ENCODE results near the gene SF3B3.
A peak's percentile ranks its signal among the peaks of the same experiment; 100 is the strongest.

The SF3B3 gene

DNA sequence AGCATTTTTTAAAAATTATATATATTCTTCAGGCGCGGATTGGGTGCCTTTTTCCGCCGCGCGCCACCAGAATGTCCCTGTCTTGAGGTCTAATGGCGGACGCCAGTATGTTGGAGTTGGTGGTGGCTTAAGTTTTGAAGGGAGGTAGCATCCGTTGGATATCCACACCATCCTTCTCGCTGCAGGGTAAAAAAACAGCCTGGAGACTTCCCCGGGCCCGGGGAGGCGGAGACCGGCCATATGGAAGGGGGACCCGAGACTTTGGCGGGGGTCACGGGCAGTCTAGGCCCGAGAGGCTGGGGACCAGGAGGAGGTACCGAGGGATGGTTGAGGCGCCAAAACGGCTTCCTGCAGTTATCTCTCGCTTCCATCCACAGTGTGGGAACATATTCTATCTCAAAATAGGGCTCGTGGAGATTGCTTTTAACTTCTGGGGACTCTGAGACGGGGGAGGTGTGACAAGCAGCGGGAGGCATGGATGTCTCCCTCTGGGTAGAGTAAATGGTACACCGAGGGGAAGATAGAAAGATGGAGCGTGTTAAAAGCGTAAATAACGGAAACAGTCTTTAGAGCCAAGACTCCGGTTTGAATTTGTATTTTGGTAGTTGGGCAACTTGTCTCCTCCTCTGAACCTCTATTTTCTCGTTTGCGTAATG lies at the start of gene SF3B3:
Gene SF3B3, plus strand, starts transcription at position 74 of the 656 bp plus-strand sequence. CDS start 2,841 bp downstream, outside the sequence.
- TF ChIP-seq, protein P1, sequence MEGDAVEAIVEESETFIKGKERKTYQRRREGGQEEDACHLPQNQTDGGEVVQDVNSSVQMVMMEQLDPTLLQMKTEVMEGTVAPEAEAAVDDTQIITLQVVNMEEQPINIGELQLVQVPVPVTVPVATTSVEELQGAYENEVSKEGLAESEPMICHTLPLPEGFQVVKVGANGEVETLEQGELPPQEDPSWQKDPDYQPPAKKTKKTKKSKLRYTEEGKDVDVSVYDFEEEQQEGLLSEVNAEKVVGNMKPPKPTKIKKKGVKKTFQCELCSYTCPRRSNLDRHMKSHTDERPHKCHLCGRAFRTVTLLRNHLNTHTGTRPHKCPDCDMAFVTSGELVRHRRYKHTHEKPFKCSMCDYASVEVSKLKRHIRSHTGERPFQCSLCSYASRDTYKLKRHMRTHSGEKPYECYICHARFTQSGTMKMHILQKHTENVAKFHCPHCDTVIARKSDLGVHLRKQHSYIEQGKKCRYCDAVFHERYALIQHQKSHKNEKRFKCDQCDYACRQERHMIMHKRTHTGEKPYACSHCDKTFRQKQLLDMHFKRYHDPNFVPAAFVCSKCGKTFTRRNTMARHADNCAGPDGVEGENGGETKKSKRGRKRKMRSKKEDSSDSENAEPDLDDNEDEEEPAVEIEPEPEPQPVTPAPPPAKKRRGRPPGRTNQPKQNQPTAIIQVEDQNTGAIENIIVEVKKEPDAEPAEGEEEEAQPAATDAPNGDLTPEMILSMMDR (conservative IDR thresholded peaks at IDR 0.05), result no peak
- H3K27ac ChIP-seq, result peak within 1 kb of the TSS; percentile 80

DNA sequence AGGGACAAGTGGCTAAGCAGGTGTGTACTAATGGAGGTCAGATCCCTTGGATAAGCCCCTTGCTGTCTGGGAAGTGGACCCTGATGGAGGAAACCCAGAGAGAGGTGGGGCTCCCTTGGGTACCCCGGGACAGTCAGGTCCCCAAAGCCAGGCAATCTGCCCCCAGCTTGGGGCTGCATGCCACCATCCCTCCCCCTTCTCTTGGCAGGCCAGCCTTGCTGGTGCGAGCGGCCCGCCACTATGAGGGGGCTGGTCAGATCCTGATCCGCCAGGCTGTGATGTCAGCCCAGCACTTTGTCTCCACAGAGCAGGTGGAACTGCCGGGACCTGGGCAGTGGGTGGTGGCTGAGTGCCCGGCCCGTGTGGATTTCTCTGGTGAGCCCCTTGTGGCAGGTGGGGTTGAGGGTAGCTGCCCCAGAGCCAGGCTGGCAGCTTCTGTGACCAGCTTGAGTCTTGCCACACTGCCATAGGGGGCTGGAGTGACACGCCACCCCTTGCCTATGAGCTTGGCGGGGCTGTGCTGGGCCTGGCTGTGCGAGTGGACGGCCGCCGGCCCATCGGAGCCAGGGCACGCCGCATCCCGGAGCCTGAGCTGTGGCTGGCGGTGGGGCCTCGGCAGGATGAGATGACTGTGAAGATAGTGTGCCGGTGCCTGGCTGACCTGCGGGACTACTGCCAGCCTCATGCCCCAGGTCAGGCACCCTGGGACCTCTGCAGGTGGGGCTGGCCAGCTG lies 49.1 kb upstream of the SF3B3 start:
- no peak overlapping the region for H3K27ac ChIP-seq
- TF ChIP-seq, protein P1 (conservative IDR thresholded peaks at IDR 0.05), result no peak

DNA sequence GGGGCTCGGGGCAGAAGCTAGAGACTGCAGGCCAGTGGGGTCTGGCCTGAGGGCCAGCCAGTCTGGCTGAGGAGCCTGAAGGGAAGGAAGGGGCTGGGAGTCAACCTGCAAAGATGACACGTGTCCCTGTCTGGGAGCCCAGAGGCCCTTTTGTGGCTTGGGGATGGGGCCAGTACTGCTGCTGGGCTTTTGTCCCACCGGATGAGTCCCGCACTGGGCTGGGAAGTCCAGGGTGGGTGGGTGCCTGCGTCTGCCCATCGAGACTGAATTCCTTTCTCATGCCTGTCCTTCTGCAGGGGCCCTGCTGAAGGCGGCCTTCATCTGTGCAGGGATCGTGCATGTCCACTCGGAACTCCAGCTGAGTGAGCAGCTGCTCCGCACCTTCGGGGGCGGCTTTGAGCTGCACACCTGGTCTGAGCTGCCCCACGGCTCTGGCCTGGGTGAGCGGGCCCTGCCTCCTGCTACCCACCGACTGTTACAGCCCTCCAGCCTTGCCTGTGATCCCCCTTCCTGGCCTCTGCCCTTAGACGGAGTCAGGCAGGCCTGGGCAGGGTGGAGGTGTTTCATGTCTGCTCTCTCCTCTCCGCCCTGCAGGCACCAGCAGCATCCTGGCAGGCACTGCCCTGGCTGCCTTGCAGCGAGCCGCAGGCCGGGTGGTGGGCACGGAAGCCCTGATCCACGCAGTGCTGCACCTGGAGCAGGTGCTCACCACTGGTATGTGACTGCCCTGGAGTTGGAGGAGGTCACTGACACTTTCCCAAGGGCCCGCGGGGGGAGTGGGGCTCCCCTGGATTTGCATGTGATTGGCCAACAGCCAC lies 48.4 kb upstream of the SF3B3 start:
- TF ChIP-seq, protein P1 (conservative IDR thresholded peaks at IDR 0.05), result no peak
- no peak overlapping the region for H3K27ac ChIP-seq

DNA sequence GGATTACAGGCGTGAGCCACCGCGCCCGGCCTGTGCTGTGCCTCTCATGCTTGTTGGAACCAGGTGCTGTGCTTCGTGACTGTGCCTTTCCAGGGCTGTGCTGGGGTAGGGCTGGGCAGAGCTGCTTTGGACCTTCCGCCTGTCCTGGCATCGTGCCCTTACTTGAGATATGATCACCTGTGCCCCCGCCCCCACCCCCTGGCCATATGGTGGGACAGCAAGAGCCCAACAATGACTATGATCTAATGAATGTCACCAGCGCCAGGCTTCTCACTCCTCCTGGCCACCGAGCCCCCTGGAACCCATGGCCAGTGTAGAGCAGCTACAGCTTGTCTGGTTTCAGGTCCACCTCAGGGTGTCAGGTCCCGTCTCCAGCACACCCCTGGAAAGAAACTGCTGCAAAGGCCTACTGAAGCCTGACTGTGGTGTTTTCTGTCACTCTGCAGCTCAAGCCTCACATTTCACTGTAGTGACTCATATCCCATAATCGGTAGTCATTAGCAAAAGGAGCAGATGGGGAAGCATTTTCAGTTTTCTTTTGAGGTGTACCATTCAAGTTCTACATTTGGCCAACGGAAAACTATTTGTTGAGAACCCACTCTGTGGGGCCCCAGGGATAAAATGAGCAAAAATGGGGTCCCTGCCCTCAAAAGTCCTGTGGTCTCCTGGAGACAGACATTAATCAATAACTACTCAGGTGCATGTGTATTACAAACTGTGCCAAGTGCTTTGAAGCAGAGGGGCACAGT lies 47.2 kb upstream of the SF3B3 start:
- TF ChIP-seq, protein P1 (conservative IDR thresholded peaks at IDR 0.05), result no peak
- H3K27ac ChIP-seq, result no peak overlapping the region

DNA sequence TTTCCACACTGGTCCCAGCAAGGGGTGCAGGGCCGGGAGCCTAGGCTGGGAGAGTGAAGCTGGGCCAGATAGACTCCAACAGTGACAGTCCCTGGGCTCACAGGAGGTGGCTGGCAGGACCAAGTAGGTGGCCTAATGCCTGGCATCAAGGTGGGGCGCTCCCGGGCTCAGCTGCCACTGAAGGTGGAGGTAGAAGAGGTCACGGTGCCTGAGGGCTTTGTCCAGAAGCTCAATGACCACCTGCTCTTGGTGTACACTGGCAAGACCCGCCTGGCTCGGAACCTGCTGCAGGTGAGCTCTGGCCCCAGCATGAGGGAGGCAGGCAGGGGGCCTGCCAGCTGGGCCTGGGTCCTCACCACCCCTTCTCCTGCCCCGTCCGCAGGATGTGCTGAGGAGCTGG lies 45.4 kb upstream of the SF3B3 start:
- H3K27ac ChIP-seq, result no peak overlapping the region

DNA sequence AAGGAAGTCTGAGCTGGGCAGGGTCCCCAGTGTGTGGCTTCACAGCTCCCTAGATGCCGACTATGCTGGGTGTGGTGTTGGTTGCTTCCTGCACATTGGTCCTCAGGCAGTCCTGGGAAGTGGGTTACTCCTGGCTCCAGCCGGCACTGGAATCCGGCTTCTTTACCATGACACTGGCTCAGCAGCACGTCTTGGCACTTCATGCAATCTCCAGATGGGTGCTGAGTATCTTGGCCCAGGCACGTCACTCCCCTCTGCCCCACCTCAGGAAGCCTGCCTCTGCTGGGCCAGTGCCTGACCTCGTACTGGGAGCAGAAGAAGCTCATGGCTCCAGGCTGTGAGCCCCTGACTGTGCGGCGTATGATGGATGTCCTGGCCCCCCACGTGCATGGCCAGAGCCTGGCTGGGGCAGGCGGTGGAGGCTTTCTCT lies 44.7 kb upstream of the SF3B3 start:
- no peak overlapping the region for H3K27ac ChIP-seq
- TF ChIP-seq, protein P1 (conservative IDR thresholded peaks at IDR 0.05), result no peak

More for the DNA sequence above, 45.4 kb upstream of the SF3B3 start:
- TF ChIP-seq, protein P1 (conservative IDR thresholded peaks at IDR 0.05), result no peak

All from VCaP (cell line).